Choroid plexus epithelial cell (primary cell): Measurements from ENCODE around the gene SSTR3.
A peak's percentile ranks its signal among the peaks of the same experiment; 100 is the strongest.

Source experiments
- DNase-seq: peaks from one replicate; pipeline ENCODE4 v3.0.0-alpha.2; 2010; ENCODE audit warnings: low read depth
- H3K4me3 ChIP-seq: 2 replicates; pipeline ENCODE4 v1.5.1; 2011; ENCODE audit warnings: low read depth, mild to moderate bottlenecking, control low read depth, low read length, moderate library complexity
- CTCF ChIP-seq: conservative IDR thresholded peaks from 2 replicates; pipeline ENCODE4 v1.5.1; 2011; ENCODE audit warnings: low read depth, mild to moderate bottlenecking, control low read depth, inconsistent platforms, low read length, moderate library complexity

SSTR3 gene

GRCh38 chr22:37165066-37165465, 47.2 kb downstream of the SSTR3 start:
- DNase-seq = no peak
- H3K4me3 ChIP-seq = no peak overlapping the region
- TF ChIP-seq CTCF = no peak

GRCh38 chr22:37164505-37164887, 47.8 kb downstream of the SSTR3 start:
- no peak for DNase-seq
- no peak overlapping the region for H3K4me3 ChIP-seq
- no peak for TF ChIP-seq CTCF

GRCh38 chr22:37163575-37164504, 48.4 kb downstream of the SSTR3 start:
- no peak for DNase-seq
- H3K4me3 ChIP-seq = no peak overlapping the region
- no peak for TF ChIP-seq CTCF

GRCh38 chr22:37163096-37163489, 49.2 kb downstream of the SSTR3 start:
- H3K4me3 ChIP-seq = no peak overlapping the region
- no peak for TF ChIP-seq CTCF
- no peak for DNase-seq

- no peak overlapping the region for H3K4me3 ChIP-seq
- DNase-seq = peak; percentile 54
- TF ChIP-seq CTCF = peak; percentile 40
Observed at GRCh38 chr22:37162221-37163095, 49.8 kb downstream of the SSTR3 start.

- no peak overlapping the region for H3K4me3 ChIP-seq
- no peak for TF ChIP-seq CTCF
- DNase-seq = no peak
Observed at GRCh38 chr22:37161443-37161842, 50.8 kb downstream of the SSTR3 start.
